ENCODE measurements around the gene MAPK1. TPM values are rescaled to one million over a fixed set of nuclear protein-coding genes. Genes with fewer than 3 reads are reported as not detected.

Gene MAPK1
- total RNA-seq, 1 donor from 2014 or later = 148 TPM

DNA sequence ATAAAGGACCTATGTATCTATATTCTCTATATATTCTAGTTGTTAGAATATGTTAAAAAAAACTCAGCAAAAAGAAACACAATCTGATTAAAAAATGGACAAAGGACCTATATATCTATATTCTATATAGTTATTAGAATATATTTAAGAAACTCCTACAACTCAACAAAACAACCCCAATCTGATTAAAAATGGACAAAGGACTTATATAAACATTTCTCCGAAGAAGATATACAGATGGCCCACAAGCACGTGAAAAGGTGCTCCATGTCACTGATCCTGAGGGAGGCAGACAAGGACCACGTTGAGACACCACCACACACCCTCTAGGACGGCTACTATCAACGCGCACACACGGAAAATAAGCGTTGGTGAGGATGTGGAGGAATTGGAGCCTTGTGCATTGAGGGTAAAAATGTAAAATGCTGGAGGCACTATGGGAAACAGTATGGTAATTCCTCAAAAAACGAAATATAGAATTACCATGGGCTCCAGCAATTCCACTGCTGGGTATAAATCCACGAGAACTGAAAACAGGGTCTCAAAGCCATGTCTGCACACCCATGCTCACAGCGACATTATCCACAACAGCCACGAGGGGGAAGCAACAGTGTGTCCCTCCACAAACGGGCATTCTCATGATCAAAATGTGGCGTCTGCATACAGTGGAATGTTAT is 154.6 kb downstream of the MAPK1 start:
- no peaks in the 10 kb centered on the region for H4K20me1 ChIP-seq (ENCODE audit: insufficient read depth, low read length)
- H3K27me3 ChIP-seq (ENCODE audit: insufficient read depth, low read length) = no peaks in the 10 kb centered on the region
- no peaks in the 10 kb centered on the region for H3K36me3 Mint-ChIP-seq (ENCODE audit: low read depth, unreplicated experiment)
- H2AFZ ChIP-seq (ENCODE audit: low read depth, low read length) = peak overlapping the region; percentile 67
- no peak overlapping the region for H3K9ac ChIP-seq (ENCODE audit: low read length)
- no peak overlapping the region for H3K27ac Mint-ChIP-seq (ENCODE audit: unreplicated experiment)
- H3K27ac ChIP-seq (ENCODE audit: low read depth, low read length) = no peak overlapping the region
- peaks cover 5% of the 10 kb centered on the region for H3K27me3 Mint-ChIP-seq (ENCODE audit: low read depth, unreplicated experiment)
- DNase-seq (ENCODE audit: low read depth) (peak; percentile 59), FAIRE-seq (peak; percentile 5)
- H3K79me2 ChIP-seq (ENCODE audit: insufficient read depth, low read length) = no peaks in the 10 kb centered on the region
- H3K4me2 ChIP-seq (ENCODE audit: low read length) = peak overlapping the region; percentile 85
- no peaks in the 10 kb centered on the region for H3K9me3 Mint-ChIP-seq (ENCODE audit: unreplicated experiment)
- H3K9me3 ChIP-seq (ENCODE audit: insufficient read depth, low read depth, low read length) = no peaks in the 10 kb centered on the region
- H3K4me3 ChIP-seq (ENCODE audit: insufficient read depth, low read depth, low read length) = peak overlapping the region; percentile 44
- no peaks in the 10 kb centered on the region for H3K4me1 ChIP-seq (ENCODE audit: insufficient read depth, low read length)
- TF ChIP-seq CTCF (IDR thresholded peaks at IDR 0.05; ENCODE audit: insufficient read depth, low read depth, low read length) = peak; percentile 83
- no peak for TF ChIP-seq EZH2 (IDR thresholded peaks at IDR 0.05; ENCODE audit: insufficient read depth, low read length)
- H3K36me3 ChIP-seq (ENCODE audit: insufficient read depth, low read length) = no peaks in the 10 kb centered on the region
- no peak overlapping the region for H3K4me3 Mint-ChIP-seq (ENCODE audit: unreplicated experiment)
- peaks cover 6% of the 10 kb centered on the region for H3K4me1 Mint-ChIP-seq (ENCODE audit: low read depth, unreplicated experiment)

GRCh38 chr22:21711851-21712250 is 155.6 kb downstream of the MAPK1 start:
- H3K4me3 Mint-ChIP-seq (ENCODE audit: unreplicated experiment) = no peak overlapping the region
- Histone ChIP-seq H3K4me3 (ENCODE audit: insufficient read depth, low read depth, low read length) (no peak overlapping the region), H4K20me1 (ENCODE audit: insufficient read depth, low read length) (no peaks in the 10 kb centered on the region), H3K79me2 (ENCODE audit: insufficient read depth, low read length) (no peaks in the 10 kb centered on the region), H2AFZ (ENCODE audit: low read depth, low read length) (no peak overlapping the region), H3K9me3 (ENCODE audit: insufficient read depth, low read depth, low read length) (no peaks in the 10 kb centered on the region), H3K36me3 (ENCODE audit: insufficient read depth, low read length) (no peaks in the 10 kb centered on the region), H3K27ac (ENCODE audit: low read depth, low read length) (no peak overlapping the region), H3K4me1 (ENCODE audit: insufficient read depth, low read length) (no peaks in the 10 kb centered on the region), H3K27me3 (ENCODE audit: insufficient read depth, low read length) (no peaks in the 10 kb centered on the region), H3K4me2 (ENCODE audit: low read length) (no peak overlapping the region), H3K9ac (ENCODE audit: low read length) (no peak overlapping the region)
- FAIRE-seq (no peak), DNase-seq (ENCODE audit: low read depth) (no peak)
- no peak overlapping the region for H3K27ac Mint-ChIP-seq (ENCODE audit: unreplicated experiment)
- TF ChIP-seq EZH2 (IDR thresholded peaks at IDR 0.05; ENCODE audit: insufficient read depth, low read length) (no peak), CTCF (IDR thresholded peaks at IDR 0.05; ENCODE audit: insufficient read depth, low read depth, low read length) (no peak)
- peaks cover 6% of the 10 kb centered on the region for H3K4me1 Mint-ChIP-seq (ENCODE audit: low read depth, unreplicated experiment)
- H3K9me3 Mint-ChIP-seq (ENCODE audit: unreplicated experiment) = no peaks in the 10 kb centered on the region
- H3K27me3 Mint-ChIP-seq (ENCODE audit: low read depth, unreplicated experiment) = peaks cover 5% of the 10 kb centered on the region
- H3K36me3 Mint-ChIP-seq (ENCODE audit: low read depth, unreplicated experiment) = no peaks in the 10 kb centered on the region

DNA sequence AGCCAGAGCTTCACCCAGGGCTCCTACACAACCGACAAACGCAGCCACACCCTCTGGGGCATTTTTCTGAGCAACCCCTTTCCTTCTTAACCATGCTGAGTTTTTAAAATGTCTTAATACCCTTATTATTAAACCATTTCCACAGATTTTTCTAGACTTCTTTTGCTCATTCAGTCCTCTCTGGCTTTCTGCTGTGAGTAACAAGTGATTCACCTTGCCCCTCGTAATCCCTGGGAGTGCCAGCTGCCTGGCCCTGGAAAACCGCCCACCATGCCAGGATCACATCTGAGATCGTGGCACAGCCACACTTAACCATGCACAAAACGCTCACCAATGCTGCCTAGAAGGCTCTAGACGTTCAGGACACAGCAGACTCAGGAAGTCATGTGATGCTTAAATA is 157.3 kb downstream of the MAPK1 start:
- Histone ChIP-seq H3K4me1 (ENCODE audit: insufficient read depth, low read length) (no peaks in the 10 kb centered on the region), H3K9ac (ENCODE audit: low read length) (no peak overlapping the region), H3K36me3 (ENCODE audit: insufficient read depth, low read length) (no peaks in the 10 kb centered on the region), H3K9me3 (ENCODE audit: insufficient read depth, low read depth, low read length) (no peaks in the 10 kb centered on the region), H3K4me2 (ENCODE audit: low read length) (no peak overlapping the region), H3K27me3 (ENCODE audit: insufficient read depth, low read length) (no peaks in the 10 kb centered on the region), H2AFZ (ENCODE audit: low read depth, low read length) (no peak overlapping the region), H3K79me2 (ENCODE audit: insufficient read depth, low read length) (no peaks in the 10 kb centered on the region), H3K4me3 (ENCODE audit: insufficient read depth, low read depth, low read length) (no peak overlapping the region), H3K27ac (ENCODE audit: low read depth, low read length) (no peak overlapping the region), H4K20me1 (ENCODE audit: insufficient read depth, low read length) (no peaks in the 10 kb centered on the region)
- DNase-seq (ENCODE audit: low read depth) = no peak
- Mint-ChIP-seq H3K27me3 (ENCODE audit: low read depth, unreplicated experiment) (peaks cover 5% of the 10 kb centered on the region), H3K27ac (ENCODE audit: unreplicated experiment) (no peak overlapping the region), H3K4me1 (ENCODE audit: low read depth, unreplicated experiment) (peaks cover 6% of the 10 kb centered on the region), H3K36me3 (ENCODE audit: low read depth, unreplicated experiment) (no peaks in the 10 kb centered on the region), H3K9me3 (ENCODE audit: unreplicated experiment) (no peaks in the 10 kb centered on the region), H3K4me3 (ENCODE audit: unreplicated experiment) (no peak overlapping the region)
- no peak for FAIRE-seq
- TF ChIP-seq EZH2 (IDR thresholded peaks at IDR 0.05; ENCODE audit: insufficient read depth, low read length) = no peak
- TF ChIP-seq CTCF (IDR thresholded peaks at IDR 0.05; ENCODE audit: insufficient read depth, low read depth, low read length) = no peak
